ENCODE data around the gene ATXN7. TPM values are rescaled to one million over a fixed set of nuclear protein-coding genes. Genes with fewer than 3 reads are reported as not detected.

ATXN7 gene
- total RNA-seq, 4 donors from 2014 or later: 44.8 to 113 (median 51.0) TPM

GRCh38 chr3:63950698-63951097, 87.0 kb downstream of the ATXN7 start:
- WGBS, 2 donors (ENCODE audit: low coverage in 1 of 2): 75 to 88% methylated on average over 1 of the region's 1 CpG
- Histone ChIP-seq H3K27me3 (no peaks in the 10 kb centered on the region), H3K9me3 (no peaks in the 10 kb centered on the region), H3K4me3 (no peak overlapping the region), H3K27ac (no peak overlapping the region), H3K4me1 (peaks cover 0 to 33% (median 12%) of the 10 kb centered on the region in 4 donors), H3K36me3 (no peaks in the 10 kb centered on the region)
- intact Hi-C loops (cut with DNase I; ENCODE audit: low total_unique reads): no loop called here
- in situ Hi-C loops (cut with MboI; ENCODE audit: low pct_ligation_motif_present in 1 of 4, low pct_unique_long_range_greater_than_20kb in 1 of 4, low sequenced_read_pairs in 3 of 4): no loop called here
- no peak for TF ChIP-seq CTCF (IDR thresholded peaks at IDR 0.05)
- no peak for TF ChIP-seq EP300 (IDR thresholded peaks at IDR 0.05; ENCODE audit: low read depth)
- no peak for TF ChIP-seq POLR2AphosphoS5 (IDR thresholded peaks at IDR 0.05)
- TF ChIP-seq POLR2A (IDR thresholded peaks at IDR 0.05): no peak
- DNase-seq: no peak

GRCh38 chr3:63951492-63952247, 88.0 kb downstream of the ATXN7 start:
- H3K9me3 ChIP-seq: no peaks in the 10 kb centered on the region
- no peak overlapping the region for H3K4me3 ChIP-seq
- intact Hi-C loops (cut with DNase I; ENCODE audit: low total_unique reads): no loop called here
- no peaks in the 10 kb centered on the region for H3K36me3 ChIP-seq
- H3K27me3 ChIP-seq: no peaks in the 10 kb centered on the region
- WGBS, 2 donors (ENCODE audit: low coverage in 1 of 2): 29 to 37% methylated on average over 1 of the region's 1 CpG
- TF ChIP-seq POLR2AphosphoS5 (IDR thresholded peaks at IDR 0.05) (no peak), CTCF (IDR thresholded peaks at IDR 0.05) (no peak), POLR2A (IDR thresholded peaks at IDR 0.05) (no peak), EP300 (IDR thresholded peaks at IDR 0.05; ENCODE audit: low read depth) (no peak)
- in situ Hi-C loops (cut with MboI; ENCODE audit: low pct_ligation_motif_present in 1 of 4, low pct_unique_long_range_greater_than_20kb in 1 of 4, low sequenced_read_pairs in 3 of 4): no loop called here
- peaks cover 0 to 28% (median 11%) of the 10 kb centered on the region in 4 donors for H3K4me1 ChIP-seq
- DNase-seq: no peak
- H3K27ac ChIP-seq: no peak overlapping the region

DNA sequence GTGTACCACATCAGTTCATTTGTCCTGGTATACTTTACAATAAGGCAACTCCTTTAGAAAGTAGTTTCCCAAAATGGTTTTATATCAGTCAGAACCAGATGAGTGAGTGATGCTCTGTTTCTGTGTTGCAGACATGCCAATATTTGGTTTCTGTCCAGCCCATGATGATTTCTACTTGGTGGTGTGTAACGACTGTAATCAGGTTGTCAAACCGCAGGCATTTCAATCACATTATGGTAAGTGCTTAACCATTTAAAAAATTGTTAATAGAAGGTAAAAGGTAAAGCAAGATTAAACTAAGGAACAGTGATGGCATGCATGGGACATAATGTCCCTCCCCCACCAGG, 88.6 kb downstream of the ATXN7 start:
- H3K4me1 ChIP-seq: peaks cover 0 to 26% (median 12%) of the 10 kb centered on the region in 4 donors
- no peak overlapping the region for H3K27ac ChIP-seq
- intact Hi-C loops (cut with DNase I; ENCODE audit: low total_unique reads): no loop called here
- 71 to 82% methylated on average over 2 of the region's 2 CpGs for WGBS, 2 donors (ENCODE audit: low coverage in 1 of 2)
- H3K27me3 ChIP-seq: no peaks in the 10 kb centered on the region
- H3K36me3 ChIP-seq: no peaks in the 10 kb centered on the region
- no peak overlapping the region for H3K4me3 ChIP-seq
- in situ Hi-C loops (cut with MboI; ENCODE audit: low pct_ligation_motif_present in 1 of 4, low pct_unique_long_range_greater_than_20kb in 1 of 4, low sequenced_read_pairs in 3 of 4): no loop called here
- H3K9me3 ChIP-seq: no peaks in the 10 kb centered on the region
- no peak for TF ChIP-seq EP300 (IDR thresholded peaks at IDR 0.05; ENCODE audit: low read depth)
- DNase-seq: no peak

GRCh38 chr3:63954182-63954581, 90.5 kb downstream of the ATXN7 start:
- H3K27ac ChIP-seq: no peak overlapping the region
- intact Hi-C loops (cut with DNase I; ENCODE audit: low total_unique reads): no loop called here
- TF ChIP-seq POLR2A (IDR thresholded peaks at IDR 0.05) (no peak), EP300 (IDR thresholded peaks at IDR 0.05; ENCODE audit: low read depth) (no peak)
- H3K4me1 ChIP-seq: peaks cover 0 to 31% (median 14%) of the 10 kb centered on the region in 4 donors
- H3K36me3 ChIP-seq: no peaks in the 10 kb centered on the region
- no peaks in the 10 kb centered on the region for H3K9me3 ChIP-seq
- no peak overlapping the region for H3K4me3 ChIP-seq
- in situ Hi-C loops (cut with MboI; ENCODE audit: low pct_ligation_motif_present in 1 of 4, low pct_unique_long_range_greater_than_20kb in 1 of 4, low sequenced_read_pairs in 3 of 4): no loop called here
- DNase-seq: no peak
- WGBS, 2 donors (ENCODE audit: low coverage in 1 of 2): 88 to 94% methylated on average over 2 to 5 of the region's 5 CpGs
- H3K27me3 ChIP-seq: no peaks in the 10 kb centered on the region

GRCh38 chr3:63955036-63955650, 91.5 kb downstream of the ATXN7 start:
- 82 to 90% methylated on average over 3 of the region's 3 CpGs for WGBS, 2 donors (ENCODE audit: low coverage in 1 of 2)
- Histone ChIP-seq H3K27me3 (no peaks in the 10 kb centered on the region), H3K27ac (peak overlapping the region in 1 of 4 donors; percentile 3), H3K4me3 (no peak overlapping the region), H3K36me3 (no peaks in the 10 kb centered on the region), H3K4me1 (peaks cover 0 to 39% (median 16%) of the 10 kb centered on the region in 4 donors), H3K9me3 (no peaks in the 10 kb centered on the region)
- intact Hi-C loops (cut with DNase I; ENCODE audit: low total_unique reads) (no loop called here), in situ Hi-C loops (cut with MboI; ENCODE audit: low pct_ligation_motif_present in 1 of 4, low pct_unique_long_range_greater_than_20kb in 1 of 4, low sequenced_read_pairs in 3 of 4) (no loop called here)
- TF ChIP-seq POLR2AphosphoS5 (IDR thresholded peaks at IDR 0.05) (no peak), CTCF (IDR thresholded peaks at IDR 0.05) (no peak), EP300 (IDR thresholded peaks at IDR 0.05; ENCODE audit: low read depth) (no peak), POLR2A (IDR thresholded peaks at IDR 0.05) (no peak)
- DNase-seq: no peak
